ENCODE results near the gene SETD9.

The SETD9 gene

GRCh38 chr5:56918054-56918453 lies 8.7 kb downstream of the SETD9 start:
- Histone ChIP-seq H3K27me3 (no peaks in the 10 kb centered on the region), H3K36me3 (peaks cover 16% of the 10 kb centered on the region), H3K9me3 (no peaks in the 10 kb centered on the region), H3K4me1 (no peaks in the 10 kb centered on the region; the same call in none of the 2 replicates), H3K4me3 (ENCODE audit: low read depth, low read length) (no peak overlapping the region)
- no peak for TF ChIP-seq CTCF (IDR thresholded peaks at IDR 0.05; ENCODE audit: low read depth, low read length)
- no peak for DNase-seq

- H3K27me3 ChIP-seq = no peaks in the 10 kb centered on the region
- H3K4me1 ChIP-seq = no peaks in the 10 kb centered on the region; the same call in 1 of the 2 replicates
- no peak overlapping the region for H3K4me3 ChIP-seq (ENCODE audit: low read depth, low read length)
- no peak for DNase-seq
- TF ChIP-seq CTCF (IDR thresholded peaks at IDR 0.05; ENCODE audit: low read depth, low read length) = no peak
- peaks cover 37% of the 10 kb centered on the region for H3K36me3 ChIP-seq
- H3K9me3 ChIP-seq = no peaks in the 10 kb centered on the region
Measured at GRCh38 chr5:56919942-56920662, 10.7 kb downstream of the SETD9 start.

- TF ChIP-seq CTCF (IDR thresholded peaks at IDR 0.05; ENCODE audit: low read depth, low read length) = no peak
- no peak overlapping the region for H3K4me3 ChIP-seq (ENCODE audit: low read depth, low read length)
- H3K9me3 ChIP-seq = no peaks in the 10 kb centered on the region
- no peaks in the 10 kb centered on the region; the same call in 1 of the 2 replicates for H3K4me1 ChIP-seq
- no peak for DNase-seq
- H3K27me3 ChIP-seq = no peaks in the 10 kb centered on the region
- H3K36me3 ChIP-seq = peaks cover 65% of the 10 kb centered on the region
Measured at GRCh38 chr5:56922922-56923321, 13.5 kb downstream of the SETD9 start.

GRCh38 chr5:56934325-56934724 lies 24.9 kb downstream of the SETD9 start:
- Histone ChIP-seq H3K9me3 (no peaks in the 10 kb centered on the region), H3K4me1 (no peaks in the 10 kb centered on the region), H3K4me3 (ENCODE audit: low read depth, low read length) (no peak overlapping the region), H3K27me3 (no peaks in the 10 kb centered on the region), H3K36me3 (peaks cover 91% of the 10 kb centered on the region)
- TF ChIP-seq CTCF (IDR thresholded peaks at IDR 0.05; ENCODE audit: low read depth, low read length) = no peak
- DNase-seq = no peak

GRCh38 chr5:56938858-56939257 lies 29.5 kb downstream of the SETD9 start:
- no peak for DNase-seq
- no peaks in the 10 kb centered on the region for H3K27me3 ChIP-seq
- H3K9me3 ChIP-seq = no peaks in the 10 kb centered on the region
- no peaks in the 10 kb centered on the region for H3K4me1 ChIP-seq
- H3K4me3 ChIP-seq (ENCODE audit: low read depth, low read length) = no peak overlapping the region
- TF ChIP-seq CTCF (IDR thresholded peaks at IDR 0.05; ENCODE audit: low read depth, low read length) = no peak
- H3K36me3 ChIP-seq = peaks cover 94% of the 10 kb centered on the region

- DNase-seq = no peak
- peaks cover 90% of the 10 kb centered on the region for H3K36me3 ChIP-seq
- no peaks in the 10 kb centered on the region for H3K27me3 ChIP-seq
- H3K4me1 ChIP-seq = no peaks in the 10 kb centered on the region
- H3K4me3 ChIP-seq (ENCODE audit: low read depth, low read length) = no peak overlapping the region
- no peak for TF ChIP-seq CTCF (IDR thresholded peaks at IDR 0.05; ENCODE audit: low read depth, low read length)
- H3K9me3 ChIP-seq = no peaks in the 10 kb centered on the region
Measured at GRCh38 chr5:56941981-56942380, 32.6 kb downstream of the SETD9 start.

Measured in BE2C (cell line).